ENCODE results near the gene HSPA9.

The HSPA9 gene

GRCh38 chr5:138568061-138568824 lies 7.0 kb downstream of the HSPA9 start:
- Histone ChIP-seq H3K4me3 (ENCODE audit: low read depth, low read length) (no peak overlapping the region), H2AFZ (no peak overlapping the region), H3K9ac (no peak overlapping the region), H3K27ac (no peak overlapping the region), H3K4me1 (no peaks in the 10 kb centered on the region), H3K9me3 (ENCODE audit: control insufficient read depth, low read length) (no peaks in the 10 kb centered on the region), H3K4me2 (ENCODE audit: low read length) (no peak overlapping the region), H3K27me3 (ENCODE audit: control insufficient read depth, insufficient read depth, low read length) (no peaks in the 10 kb centered on the region), H3K79me2 (peaks cover 45% of the 10 kb centered on the region), H3K36me3 (ENCODE audit: control insufficient read depth, insufficient read depth, low read length) (no peaks in the 10 kb centered on the region)
- no peak for TF ChIP-seq CTCF (IDR thresholded peaks at IDR 0.05)

GRCh38 chr5:138566792-138567191 lies 8.4 kb downstream of the HSPA9 start:
- Histone ChIP-seq H3K36me3 (ENCODE audit: control insufficient read depth, insufficient read depth, low read length) (no peaks in the 10 kb centered on the region), H3K27me3 (ENCODE audit: control insufficient read depth, insufficient read depth, low read length) (no peaks in the 10 kb centered on the region), H3K4me2 (ENCODE audit: low read length) (no peak overlapping the region), H3K9ac (no peak overlapping the region), H3K79me2 (peaks cover 33% of the 10 kb centered on the region), H3K9me3 (ENCODE audit: control insufficient read depth, low read length) (no peaks in the 10 kb centered on the region), H3K4me1 (no peaks in the 10 kb centered on the region), H3K27ac (no peak overlapping the region), H3K4me3 (ENCODE audit: low read depth, low read length) (no peak overlapping the region), H2AFZ (no peak overlapping the region)
- TF ChIP-seq CTCF (IDR thresholded peaks at IDR 0.05), result no peak

- no peaks in the 10 kb centered on the region for H3K36me3 ChIP-seq (ENCODE audit: control insufficient read depth, insufficient read depth, low read length)
These were observed 9.9 kb downstream of the HSPA9 start for GRCh38 chr5:138565100-138565821.

GRCh38 chr5:138564242-138564641 lies 11.0 kb downstream of the HSPA9 start:
- no peaks in the 10 kb centered on the region for H3K36me3 ChIP-seq (ENCODE audit: control insufficient read depth, insufficient read depth, low read length)
- TF ChIP-seq CTCF (IDR thresholded peaks at IDR 0.05), result no peak

More at GRCh38 chr5:138565100-138565821, 9.9 kb downstream of the HSPA9 start:
- Histone ChIP-seq H3K27ac (no peak overlapping the region), H3K79me2 (peaks cover 18% of the 10 kb centered on the region), H3K4me2 (ENCODE audit: low read length) (no peak overlapping the region), H3K27me3 (ENCODE audit: control insufficient read depth, insufficient read depth, low read length) (no peaks in the 10 kb centered on the region), H3K9ac (no peak overlapping the region), H3K4me1 (peaks cover under 1% of the 10 kb centered on the region), H3K9me3 (ENCODE audit: control insufficient read depth, low read length) (no peaks in the 10 kb centered on the region), H2AFZ (no peak overlapping the region), H3K4me3 (ENCODE audit: low read depth, low read length) (no peak overlapping the region)
- no peak for TF ChIP-seq CTCF (IDR thresholded peaks at IDR 0.05)

More at GRCh38 chr5:138564242-138564641, 11.0 kb downstream of the HSPA9 start:
- H2AFZ ChIP-seq, result no peak overlapping the region
- H3K9me3 ChIP-seq (ENCODE audit: control insufficient read depth, low read length), result no peaks in the 10 kb centered on the region
- H3K4me3 ChIP-seq (ENCODE audit: low read depth, low read length), result no peak overlapping the region
- peaks cover 18% of the 10 kb centered on the region for H3K79me2 ChIP-seq
- no peak overlapping the region for H3K27ac ChIP-seq
- H3K9ac ChIP-seq, result no peak overlapping the region
- H3K4me2 ChIP-seq (ENCODE audit: low read length), result no peak overlapping the region
- H3K27me3 ChIP-seq (ENCODE audit: control insufficient read depth, insufficient read depth, low read length), result no peaks in the 10 kb centered on the region
- H3K4me1 ChIP-seq, result peaks cover 4% of the 10 kb centered on the region

Measured in parathyroid adenoma (tissue), 2 donors.